GM19468 (cell line): ENCODE results near the gene TNS3.

Experiments
- ATAC-seq: cut with Tn5 transposase; IDR thresholded peaks from one replicate; pipeline ENCODE4 v1.9.1; 2021; ENCODE audit warnings: mild to moderate bottlenecking, moderate library complexity, moderate number of reproducible peaks; ENCODE audit not compliant: unreplicated experiment; ENCODE audit errors: extremely low read depth

The TNS3 gene

DNA sequence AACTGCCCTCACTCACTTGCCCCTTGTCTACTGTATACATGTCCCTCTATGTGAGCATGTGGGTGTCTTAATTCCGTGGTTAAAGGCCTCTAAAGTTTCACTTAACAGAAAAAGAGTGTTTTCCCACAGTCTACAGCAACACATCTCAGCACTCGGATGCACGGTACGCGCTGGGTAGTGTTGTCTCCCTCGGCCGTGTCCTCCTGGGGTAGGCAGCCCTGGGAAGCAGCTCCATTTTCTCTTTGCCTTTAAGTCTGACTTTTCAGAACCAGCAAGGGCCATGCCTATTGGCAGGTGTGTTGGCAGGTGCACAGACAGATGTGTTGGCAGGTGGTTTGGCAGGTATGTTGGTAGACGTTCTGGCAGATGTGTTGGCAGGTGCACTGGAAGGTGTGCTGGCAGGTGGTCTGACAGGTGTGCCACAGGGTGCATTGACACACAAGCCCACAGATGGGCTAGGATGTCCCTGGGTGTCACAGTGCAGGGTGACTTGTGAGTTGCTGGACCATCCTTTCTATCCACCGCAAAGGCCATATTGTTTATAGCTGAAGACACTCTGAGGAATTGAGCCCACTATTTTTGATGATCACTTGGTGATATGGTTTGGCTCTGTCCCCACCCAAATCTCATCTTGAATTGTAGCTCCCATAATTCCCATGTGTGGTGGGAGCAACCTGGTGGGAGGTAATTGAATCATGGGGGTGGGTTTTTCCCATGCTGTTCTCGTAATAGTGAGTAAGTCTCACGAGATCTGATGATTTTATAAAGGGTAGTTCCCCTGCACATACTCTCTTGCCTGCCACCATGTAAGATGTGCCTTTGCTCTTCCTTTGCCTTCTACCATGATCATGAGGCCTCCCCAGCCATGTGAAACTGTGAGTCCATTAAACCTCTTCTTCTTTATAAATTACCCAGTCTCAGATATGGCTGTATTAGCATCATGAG lies 296.9 kb downstream of the TNS3 start:
- ATAC-seq = no peak

DNA sequence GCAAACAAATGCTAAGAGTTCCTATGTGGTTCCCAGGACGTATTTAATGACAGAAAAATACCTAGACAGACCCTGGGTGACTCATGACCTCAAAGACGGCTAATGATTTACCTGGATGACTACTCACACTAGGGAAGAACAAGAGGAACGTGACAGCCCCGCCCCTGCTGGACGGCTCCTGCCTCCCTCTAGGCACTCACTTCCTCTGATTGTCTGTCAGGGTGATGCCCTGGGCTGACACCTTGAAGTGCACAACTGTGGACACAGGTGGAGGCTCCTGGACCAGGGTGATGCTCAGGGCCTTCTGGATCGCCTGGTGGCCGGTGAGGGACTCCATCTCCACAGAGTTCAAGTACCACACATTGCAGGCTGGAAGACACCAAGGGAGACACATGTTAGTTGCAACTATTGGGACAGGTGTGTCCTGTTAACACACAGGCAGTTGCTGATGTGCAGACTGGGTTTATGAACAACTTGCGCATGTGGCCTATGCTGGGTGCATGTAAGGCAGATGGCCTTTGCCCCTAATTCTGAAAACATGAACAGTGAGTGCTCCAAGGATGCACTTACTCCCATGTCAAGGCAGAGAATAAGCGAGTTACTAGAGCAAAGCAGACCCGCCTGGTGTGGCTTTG lies 298.3 kb downstream of the TNS3 start:
- no peak for ATAC-seq

DNA sequence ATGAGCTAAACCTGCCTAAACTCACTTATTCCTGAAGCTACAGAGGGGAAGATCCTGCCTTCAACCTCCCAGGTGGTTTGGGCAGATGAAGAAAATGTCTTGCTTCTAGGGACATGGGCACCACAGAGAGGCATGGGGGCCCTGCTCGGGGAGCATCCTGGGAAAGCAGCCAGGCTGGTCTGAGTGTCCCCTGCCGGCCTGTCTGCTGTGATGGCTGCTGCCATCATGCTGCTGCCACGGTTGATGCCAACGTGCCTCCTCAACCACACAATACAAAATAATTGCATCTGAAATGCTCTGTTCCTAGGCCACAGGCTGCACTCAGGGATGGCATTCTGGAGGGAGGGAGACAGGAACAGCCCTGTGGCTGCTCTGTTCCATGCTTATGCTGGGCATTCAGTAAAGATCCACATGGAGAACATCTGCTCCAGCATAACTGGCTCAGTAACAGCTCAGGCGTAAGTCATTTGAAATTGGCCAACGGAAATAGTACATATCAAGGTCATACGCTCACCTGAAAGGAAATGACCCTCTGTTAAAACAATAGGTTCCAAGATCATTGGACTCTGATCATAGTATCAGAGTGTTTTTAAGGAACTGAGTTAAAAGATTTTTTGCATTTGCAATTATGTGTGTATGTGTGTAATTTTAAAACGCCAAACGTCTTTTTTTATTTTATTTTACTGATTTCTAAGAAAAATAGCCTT lies 299.0 kb downstream of the TNS3 start:
- ATAC-seq = no peak

DNA sequence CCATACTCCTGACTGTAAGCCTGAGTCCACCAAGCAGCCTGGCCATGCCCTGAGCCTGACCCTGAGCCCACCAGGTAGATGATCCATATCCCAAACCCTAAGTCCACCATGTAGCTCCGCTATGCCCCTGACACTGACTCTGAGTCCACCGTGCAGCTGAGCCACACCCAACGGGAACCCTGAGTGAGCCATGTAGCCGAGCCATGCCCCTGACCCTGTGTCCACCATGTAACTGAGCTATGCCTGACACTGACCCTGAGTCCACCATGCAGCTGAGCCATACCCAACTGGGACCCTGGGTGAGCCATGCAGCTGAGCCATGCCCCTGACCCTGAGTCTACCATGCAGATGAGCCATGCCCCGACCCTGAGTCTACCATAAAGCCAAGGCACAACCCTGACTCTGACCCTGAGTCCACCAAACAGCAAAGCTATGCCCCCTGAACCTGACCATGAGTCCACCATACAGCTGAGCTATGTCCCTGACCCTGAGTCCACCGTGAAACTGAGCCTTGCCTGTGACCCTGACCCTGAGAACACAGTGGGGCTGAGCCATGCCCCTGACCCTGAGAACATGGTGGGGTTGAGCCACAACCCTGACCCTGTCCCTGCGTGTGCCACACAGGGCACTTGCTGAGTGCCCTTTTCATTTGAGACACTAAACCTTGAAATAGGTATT lies 299.8 kb downstream of the TNS3 start:
- no peak for ATAC-seq

DNA sequence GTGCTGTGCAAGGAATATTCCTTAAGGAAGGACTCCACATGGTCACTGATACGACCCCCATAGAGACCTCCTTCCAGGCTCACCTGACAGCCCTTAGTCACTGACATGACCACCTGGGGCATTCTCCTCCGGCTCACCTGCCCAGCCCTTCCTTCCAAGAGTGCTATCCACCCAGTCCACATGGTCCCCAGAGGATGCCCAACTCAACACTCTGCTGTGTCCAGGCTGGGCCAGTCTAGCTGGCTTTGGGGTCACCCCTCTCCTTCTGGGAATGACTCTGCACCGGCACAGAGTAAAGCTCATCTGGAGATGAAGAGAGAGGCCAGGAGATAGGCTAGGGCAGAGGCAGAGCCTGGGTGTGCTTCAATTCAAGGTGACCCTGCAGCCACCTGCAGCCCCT lies 300.8 kb downstream of the TNS3 start:
- ATAC-seq = no peak

DNA sequence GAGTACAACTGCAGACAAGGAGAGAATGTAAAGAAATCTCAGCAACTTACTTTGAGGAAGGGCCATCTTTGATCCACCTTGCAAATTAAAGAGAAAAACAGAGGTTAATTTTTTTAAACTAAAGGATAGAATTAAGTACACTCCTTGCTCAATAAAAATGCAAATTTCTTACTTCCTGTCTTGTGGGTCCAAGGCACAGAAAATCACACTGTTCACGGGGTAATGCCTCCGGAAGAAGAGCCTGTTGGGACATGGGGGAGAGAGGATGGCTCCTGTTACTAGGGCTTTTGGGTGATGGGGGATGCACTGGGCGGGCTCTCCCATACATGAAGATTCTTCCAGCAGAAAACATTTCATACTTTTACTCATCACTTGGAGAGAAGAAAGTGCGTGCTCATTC lies 301.8 kb downstream of the TNS3 start:
- no peak for ATAC-seq

DNA sequence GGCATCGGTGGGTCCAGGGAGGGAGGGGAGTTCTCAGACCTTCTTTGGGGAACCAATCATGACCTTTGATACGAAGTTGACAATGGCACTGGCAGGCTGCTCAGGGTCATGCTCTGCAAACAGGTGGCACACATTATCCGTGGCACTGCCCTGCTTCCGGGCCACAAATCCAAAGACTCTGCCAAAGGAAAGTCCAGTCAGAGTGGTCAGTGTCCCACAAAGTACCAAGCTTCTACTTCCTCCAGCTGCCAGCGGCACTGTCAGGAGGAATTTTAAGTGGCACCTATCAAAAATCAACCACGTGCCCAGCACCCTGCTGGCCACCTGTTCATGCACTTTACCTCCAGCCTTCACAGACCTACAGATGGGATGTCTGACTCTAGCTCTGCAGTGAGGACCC lies 303.9 kb downstream of the TNS3 start:
- ATAC-seq = no peak

GRCh38 chr7:47277321-47277781 lies 304.6 kb downstream of the TNS3 start:
- no peak for ATAC-seq

- no peak for ATAC-seq
These were observed 307.7 kb downstream of the TNS3 start for GRCh38 chr7:47273974-47274766.

DNA sequence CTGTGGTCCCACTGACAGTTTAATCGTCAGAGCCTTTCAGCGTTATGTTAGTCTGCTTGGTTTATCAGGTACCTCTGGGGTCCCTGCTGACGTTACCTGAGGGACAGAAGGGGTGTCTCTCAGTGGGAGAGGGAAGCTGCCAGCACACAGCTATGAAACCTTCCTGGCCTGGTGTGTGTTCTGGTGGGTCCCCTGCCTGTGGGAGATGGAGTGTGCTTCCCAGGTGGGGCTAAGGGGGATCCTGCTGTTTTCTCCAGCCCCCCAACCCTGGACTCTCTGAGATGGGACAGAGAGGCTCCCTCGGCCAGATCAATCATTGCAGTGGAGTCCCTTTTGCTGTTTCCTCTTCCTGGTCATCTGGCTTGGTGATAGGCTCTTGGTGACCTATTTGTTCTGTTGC lies 308.8 kb downstream of the TNS3 start:
- ATAC-seq = no peak

DNA sequence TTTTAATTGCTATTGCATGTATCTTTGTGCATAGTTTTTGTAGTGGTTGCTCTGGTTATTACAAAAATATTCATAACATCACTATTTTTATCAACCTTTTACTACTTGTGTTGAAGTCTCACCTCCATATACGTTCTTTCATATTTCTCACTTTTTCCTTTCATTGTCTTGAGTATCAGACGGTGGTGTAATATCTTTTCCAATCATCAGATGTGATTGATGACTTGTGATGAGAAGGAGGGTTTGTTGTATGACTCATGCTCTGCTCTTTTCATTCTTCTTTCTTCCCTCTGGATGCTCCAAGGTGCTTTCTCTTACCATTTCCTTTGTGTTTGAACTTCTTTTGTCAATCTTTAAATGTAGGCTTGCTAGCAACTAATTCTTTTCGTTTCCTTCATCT lies 310.2 kb downstream of the TNS3 start:
- no peak for ATAC-seq

- no peak for ATAC-seq
These were observed 312.8 kb downstream of the TNS3 start for GRCh38 chr7:47268851-47269836.

DNA sequence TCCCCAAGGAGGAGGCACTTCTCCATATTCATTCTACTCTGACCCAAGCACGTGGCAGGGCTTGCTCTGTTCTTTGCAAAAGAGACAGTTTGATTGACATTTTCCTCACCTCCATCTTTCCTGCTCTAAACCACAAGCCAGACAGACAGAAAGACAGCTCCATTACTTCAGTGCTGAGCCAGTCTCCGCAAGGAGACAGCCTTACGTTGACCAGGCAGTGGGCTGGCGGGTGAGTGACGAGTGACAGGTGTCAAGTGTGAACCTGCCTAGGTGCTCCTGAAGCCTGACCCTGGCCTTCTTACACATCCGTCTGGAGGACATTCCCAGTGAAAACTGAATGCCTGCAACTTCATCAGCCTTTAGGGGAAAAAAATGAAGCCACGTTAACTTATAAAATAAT lies 314.6 kb downstream of the TNS3 start:
- ATAC-seq = no peak

DNA sequence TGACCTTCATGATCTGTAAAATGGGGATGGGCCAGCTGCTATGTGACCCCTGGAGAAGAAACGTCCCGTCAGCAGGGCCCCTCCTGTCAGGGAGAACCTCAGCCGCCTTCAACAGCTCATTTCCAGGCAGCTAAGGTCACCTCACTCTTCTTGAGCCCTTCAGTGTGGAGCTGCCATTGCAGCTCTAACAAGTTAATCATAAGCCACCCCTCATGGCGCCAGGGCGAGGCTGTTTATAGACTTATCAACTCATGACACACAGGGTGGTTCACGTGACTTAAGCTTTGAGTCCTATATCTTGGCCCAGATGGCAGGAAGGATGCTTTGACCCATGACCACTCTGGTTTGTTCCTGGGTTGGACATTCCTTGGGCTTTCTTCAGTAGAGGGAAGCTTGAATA lies 315.1 kb downstream of the TNS3 start:
- no peak for ATAC-seq

DNA sequence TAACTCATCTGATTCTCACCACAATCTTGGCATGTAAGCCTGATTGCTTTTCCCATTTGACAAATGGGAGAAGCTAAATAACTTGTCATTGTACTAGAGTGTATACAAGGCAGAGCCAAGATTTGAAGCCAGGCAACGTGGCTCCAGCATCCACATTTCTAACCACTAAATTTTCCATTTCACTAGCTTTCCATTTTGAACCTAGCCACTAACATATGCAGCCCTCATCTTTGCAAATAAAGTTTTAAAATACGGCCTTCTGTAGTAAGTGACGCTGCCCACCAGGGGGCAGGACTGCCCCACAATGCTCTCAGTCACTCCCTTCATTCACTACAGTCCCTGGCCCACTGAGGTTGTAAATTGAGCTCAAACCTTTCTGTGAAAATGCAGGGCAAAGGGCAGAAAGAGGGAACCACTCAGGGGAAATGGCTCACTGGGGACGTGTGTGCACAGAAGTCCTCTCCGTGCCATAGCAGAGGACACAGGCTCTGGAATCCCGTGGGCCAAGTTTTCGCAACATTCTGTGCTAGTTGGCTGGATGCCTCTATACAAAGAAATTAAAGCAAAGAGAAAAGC lies 315.7 kb downstream of the TNS3 start:
- ATAC-seq = no peak

DNA sequence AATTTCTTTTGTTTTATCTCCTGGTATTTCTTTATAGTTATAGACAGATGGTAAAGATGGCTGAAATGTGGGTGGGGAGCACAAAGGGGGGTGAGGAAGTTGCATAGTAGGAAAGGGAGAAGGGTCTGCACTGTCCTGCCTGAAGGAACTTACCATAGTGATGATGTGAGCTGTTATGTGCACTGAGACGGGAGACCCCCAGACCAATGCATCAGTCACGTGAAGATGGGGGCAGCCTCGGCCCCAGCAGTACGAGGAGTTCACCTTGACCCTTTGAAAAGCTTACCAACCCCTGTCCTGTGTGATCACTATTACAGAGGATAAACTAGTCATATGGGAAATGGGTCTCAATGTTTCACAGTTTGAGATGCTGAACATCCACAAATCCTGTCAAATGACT lies 316.3 kb downstream of the TNS3 start:
- ATAC-seq = no peak

- no peak for ATAC-seq
These were observed 317.8 kb downstream of the TNS3 start for GRCh38 chr7:47264021-47264651.

DNA sequence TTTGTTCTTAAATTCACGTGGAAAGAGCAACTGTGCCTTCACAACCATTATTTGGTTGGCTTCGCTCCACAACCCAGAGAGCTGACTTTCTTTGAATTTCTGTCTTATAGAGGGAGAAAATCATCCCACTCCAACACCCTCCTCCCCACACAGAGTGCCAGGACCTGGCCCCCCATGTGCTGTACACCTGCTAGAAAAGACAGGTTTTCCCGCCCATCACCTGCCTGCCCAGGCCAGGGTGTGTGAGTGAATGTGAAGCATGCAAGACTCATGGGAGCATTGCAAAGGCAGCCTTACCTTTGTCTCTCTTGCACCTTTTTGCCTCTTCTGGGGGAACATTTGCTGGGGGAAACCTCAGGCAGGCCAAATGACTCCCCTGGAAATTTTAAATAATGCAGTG lies 319.0 kb downstream of the TNS3 start:
- no peak for ATAC-seq
